DOHH2 (cell line): Measurements from ENCODE around the gene PALLD.

Experiments used
- H3F3A ChIP-seq: fragments of 200-600 bp; sonication (generic), shearing (Covaris generic); 2 replicates; pipeline ENCODE4 v1.6.0; 2016; ENCODE audit warnings: antibody characterized with exemption, mild to moderate bottlenecking; ENCODE audit not compliant: control insufficient read depth, insufficient read depth
- H3K27ac ChIP-seq: fragments of 200-600 bp; sonication (generic); 2 replicates; pipeline ENCODE4 v1.5.1; 2014; ENCODE audit warnings: low read depth, mild to moderate bottlenecking, low read length, moderate library complexity
- H3K27me3 ChIP-seq: fragments of 200-600 bp; sonication (generic); 2 replicates; pipeline ENCODE4 v1.6.1; 2014; ENCODE audit warnings: mild to moderate bottlenecking, low read length, mixed read lengths; ENCODE audit not compliant: control insufficient read depth
- H3K36me3 ChIP-seq: fragments of 200-600 bp; sonication (generic); 2 replicates; pipeline ENCODE4 v1.6.1; 2014; ENCODE audit warnings: mild to moderate bottlenecking, low read length, moderate library complexity, mixed read lengths; ENCODE audit not compliant: control insufficient read depth
- H3K4me1 ChIP-seq: fragments of 200-600 bp; sonication (generic); 2 replicates; pipeline ENCODE4 v1.6.1; 2014; ENCODE audit warnings: mild to moderate bottlenecking, low read length, mixed read lengths; ENCODE audit not compliant: control insufficient read depth
- H3K4me2 ChIP-seq: fragments of 200-600 bp; sonication (generic); 2 replicates; pipeline ENCODE4 v1.6.0; 2014; ENCODE audit warnings: mild to moderate bottlenecking, low read length, moderate library complexity
- H3K4me3 ChIP-seq: fragments of 200-600 bp; sonication (generic); 2 replicates; pipeline ENCODE4 v1.5.1; 2014; ENCODE audit warnings: mild to moderate bottlenecking, low read length, mixed read lengths
- H3K79me2 ChIP-seq: fragments of 200-600 bp; sonication (generic); 2 replicates; pipeline ENCODE4 v1.6.1; 2014; ENCODE audit warnings: mild to moderate bottlenecking, low read length, mixed read lengths; ENCODE audit not compliant: control insufficient read depth
- H3K9me2 ChIP-seq: fragments of 200-600 bp; sonication (generic); replicated peaks from 2 replicates; pipeline ENCODE4 v1.6.1; 2014; ENCODE audit warnings: mild to moderate bottlenecking, low read length, mixed read lengths; ENCODE audit not compliant: control insufficient read depth
- H3K9me3 ChIP-seq: fragments of 200-600 bp; sonication (generic); 2 replicates; pipeline ENCODE4 v1.6.1; 2014; ENCODE audit warnings: antibody characterized with exemption, low read length, mixed read lengths; ENCODE audit not compliant: control insufficient read depth, insufficient read depth
- H4K20me1 ChIP-seq: fragments of 200-600 bp; sonication (generic); 2 replicates; pipeline ENCODE4 v1.6.0; 2014; ENCODE audit warnings: low read depth, mild to moderate bottlenecking, antibody characterized with exemption, low read length, moderate library complexity; ENCODE audit not compliant: control insufficient read depth, insufficient read depth
- EZH2phosphoT487 ChIP-seq: fragments of 200-600 bp; sonication (generic); IDR thresholded peaks from 2 replicates; pipeline ENCODE4 v1.6.1; 2017; ENCODE audit warnings: borderline replicate concordance, mild to moderate bottlenecking, antibody characterized with exemption, low read length, moderate library complexity, mixed read lengths
- TF ChIP-seq, protein P1 (sequence below): fragments of 200-600 bp; sonication (generic); IDR thresholded peaks from one replicate; pipeline ENCODE4 v1.5.1; 2014; ENCODE audit warnings: antibody characterized with exemption, mild to moderate bottlenecking, low read depth, low read length; ENCODE audit not compliant: poor library complexity, severe bottlenecking

PALLD gene

DNA sequence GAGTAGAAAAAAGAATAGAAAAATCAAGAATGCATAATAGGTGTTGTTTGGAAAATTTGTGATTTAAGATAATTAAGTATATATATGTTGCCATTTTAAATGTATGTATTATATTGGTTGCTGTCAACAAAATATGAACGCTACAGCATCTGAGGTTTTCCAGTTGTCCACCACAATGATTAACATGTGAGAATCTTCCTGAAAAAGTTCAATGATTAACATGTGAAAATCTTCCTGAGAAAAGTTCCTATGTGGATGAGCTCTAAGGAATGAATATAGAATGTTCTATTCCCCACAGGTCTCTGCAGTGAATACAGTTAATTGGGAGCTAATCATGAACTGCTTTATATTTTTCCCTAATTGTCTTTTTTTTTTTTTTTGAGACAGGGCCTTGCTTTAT lies 298.5 kb downstream of the PALLD start:
- Histone ChIP-seq H3K79me2 (no peaks in the 10 kb centered on the region), H3K4me1 (no peaks in the 10 kb centered on the region), H3K9me3 (no peaks in the 10 kb centered on the region), H4K20me1 (no peaks in the 10 kb centered on the region), H3K27me3 (no peaks in the 10 kb centered on the region), H3K9me2 (no peaks in the 10 kb centered on the region), H3F3A (no peaks in the 10 kb centered on the region), H3K4me2 (no peak overlapping the region), H3K27ac (no peak overlapping the region), H3K36me3 (no peaks in the 10 kb centered on the region), H3K4me3 (no peak overlapping the region)
- TF ChIP-seq, protein P1, sequence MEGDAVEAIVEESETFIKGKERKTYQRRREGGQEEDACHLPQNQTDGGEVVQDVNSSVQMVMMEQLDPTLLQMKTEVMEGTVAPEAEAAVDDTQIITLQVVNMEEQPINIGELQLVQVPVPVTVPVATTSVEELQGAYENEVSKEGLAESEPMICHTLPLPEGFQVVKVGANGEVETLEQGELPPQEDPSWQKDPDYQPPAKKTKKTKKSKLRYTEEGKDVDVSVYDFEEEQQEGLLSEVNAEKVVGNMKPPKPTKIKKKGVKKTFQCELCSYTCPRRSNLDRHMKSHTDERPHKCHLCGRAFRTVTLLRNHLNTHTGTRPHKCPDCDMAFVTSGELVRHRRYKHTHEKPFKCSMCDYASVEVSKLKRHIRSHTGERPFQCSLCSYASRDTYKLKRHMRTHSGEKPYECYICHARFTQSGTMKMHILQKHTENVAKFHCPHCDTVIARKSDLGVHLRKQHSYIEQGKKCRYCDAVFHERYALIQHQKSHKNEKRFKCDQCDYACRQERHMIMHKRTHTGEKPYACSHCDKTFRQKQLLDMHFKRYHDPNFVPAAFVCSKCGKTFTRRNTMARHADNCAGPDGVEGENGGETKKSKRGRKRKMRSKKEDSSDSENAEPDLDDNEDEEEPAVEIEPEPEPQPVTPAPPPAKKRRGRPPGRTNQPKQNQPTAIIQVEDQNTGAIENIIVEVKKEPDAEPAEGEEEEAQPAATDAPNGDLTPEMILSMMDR = no peak
- TF ChIP-seq EZH2phosphoT487 = no peak

DNA sequence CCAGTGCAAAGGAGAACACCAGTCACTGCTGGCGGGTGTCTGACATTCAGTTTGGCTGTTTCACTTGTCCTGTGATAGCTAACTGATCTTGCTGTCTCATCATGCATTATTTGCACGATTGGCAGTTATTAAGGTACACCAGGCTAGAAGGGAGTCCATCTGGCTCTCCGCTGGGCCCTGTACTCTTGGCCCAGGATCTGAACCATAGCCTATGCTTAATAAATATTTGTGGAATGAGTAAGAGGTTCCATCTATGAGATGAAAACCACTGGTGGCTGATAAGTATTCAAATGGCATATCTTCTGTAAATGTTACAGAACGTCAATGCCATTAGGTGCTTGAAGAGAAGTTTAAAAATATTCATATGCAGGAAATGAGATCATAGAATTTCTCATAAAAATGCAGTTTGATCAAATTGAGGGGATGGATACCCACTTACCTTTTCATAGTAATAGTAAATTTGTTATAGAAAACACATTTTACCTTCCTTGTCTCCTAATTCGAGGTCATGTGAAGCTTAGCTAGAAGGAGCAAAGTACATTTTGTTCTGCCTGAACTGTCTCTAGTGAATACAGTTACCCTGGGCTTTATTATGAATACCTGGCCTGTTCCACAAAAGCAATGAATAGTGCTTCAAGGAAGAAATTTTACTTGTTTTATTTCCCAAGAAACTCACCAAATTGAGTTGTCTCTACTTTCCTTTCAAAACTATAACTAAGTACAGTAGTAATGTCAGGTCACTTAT lies 299.7 kb downstream of the PALLD start:
- no peaks in the 10 kb centered on the region for H3K27me3 ChIP-seq
- no peaks in the 10 kb centered on the region for H3K9me3 ChIP-seq
- no peak overlapping the region for H3K4me3 ChIP-seq
- H3K4me1 ChIP-seq = no peaks in the 10 kb centered on the region
- H3K27ac ChIP-seq = no peak overlapping the region
- H4K20me1 ChIP-seq = no peaks in the 10 kb centered on the region
- H3F3A ChIP-seq = no peaks in the 10 kb centered on the region
- no peak overlapping the region for H3K4me2 ChIP-seq
- no peaks in the 10 kb centered on the region for H3K36me3 ChIP-seq
- H3K9me2 ChIP-seq = no peaks in the 10 kb centered on the region
- H3K79me2 ChIP-seq = no peaks in the 10 kb centered on the region
- TF ChIP-seq, protein P1 = no peak
- TF ChIP-seq EZH2phosphoT487 = no peak

DNA sequence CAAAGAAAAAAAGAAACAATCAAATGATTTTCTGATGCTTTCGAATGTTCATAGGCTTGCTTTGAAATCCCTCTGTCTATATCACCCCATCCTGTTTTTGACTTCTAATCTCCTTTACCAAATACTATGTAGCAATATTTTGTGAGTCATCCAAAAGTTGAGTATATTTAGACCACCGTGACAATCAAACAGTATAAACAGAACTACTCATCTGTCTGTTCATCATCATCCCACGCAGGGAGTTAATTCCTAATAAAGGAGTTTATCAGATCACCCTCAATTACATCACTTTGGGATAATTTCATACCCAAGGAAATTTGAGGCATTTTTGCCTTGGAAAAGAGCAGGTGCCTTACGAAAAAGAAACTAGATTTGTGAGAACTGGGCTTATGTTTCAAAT lies 300.3 kb downstream of the PALLD start:
- no peaks in the 10 kb centered on the region for H3F3A ChIP-seq
- H3K79me2 ChIP-seq = no peaks in the 10 kb centered on the region
- no peaks in the 10 kb centered on the region for H4K20me1 ChIP-seq
- no peaks in the 10 kb centered on the region for H3K9me2 ChIP-seq
- H3K9me3 ChIP-seq = no peaks in the 10 kb centered on the region
- TF ChIP-seq, protein P1 = no peak
- no peak for TF ChIP-seq EZH2phosphoT487
- no peak overlapping the region for H3K4me2 ChIP-seq
- H3K27ac ChIP-seq = no peak overlapping the region
- no peaks in the 10 kb centered on the region for H3K4me1 ChIP-seq
- H3K36me3 ChIP-seq = no peaks in the 10 kb centered on the region
- no peaks in the 10 kb centered on the region for H3K27me3 ChIP-seq
- H3K4me3 ChIP-seq = no peak overlapping the region
